Measurements from ENCODE around the gene BAHCC1. TPM values are rescaled to one million over a fixed set of nuclear protein-coding genes. Genes with fewer than 3 reads are reported as not detected.

BAHCC1 gene
- total and polyA plus RNA-seq, 10 of the 15 experiments (the other 5 are each of a cell fraction or from before 2014, with no cell fraction given), result 0.03 to 0.14 (median 0.11) TPM; not detected in 6

DNA sequence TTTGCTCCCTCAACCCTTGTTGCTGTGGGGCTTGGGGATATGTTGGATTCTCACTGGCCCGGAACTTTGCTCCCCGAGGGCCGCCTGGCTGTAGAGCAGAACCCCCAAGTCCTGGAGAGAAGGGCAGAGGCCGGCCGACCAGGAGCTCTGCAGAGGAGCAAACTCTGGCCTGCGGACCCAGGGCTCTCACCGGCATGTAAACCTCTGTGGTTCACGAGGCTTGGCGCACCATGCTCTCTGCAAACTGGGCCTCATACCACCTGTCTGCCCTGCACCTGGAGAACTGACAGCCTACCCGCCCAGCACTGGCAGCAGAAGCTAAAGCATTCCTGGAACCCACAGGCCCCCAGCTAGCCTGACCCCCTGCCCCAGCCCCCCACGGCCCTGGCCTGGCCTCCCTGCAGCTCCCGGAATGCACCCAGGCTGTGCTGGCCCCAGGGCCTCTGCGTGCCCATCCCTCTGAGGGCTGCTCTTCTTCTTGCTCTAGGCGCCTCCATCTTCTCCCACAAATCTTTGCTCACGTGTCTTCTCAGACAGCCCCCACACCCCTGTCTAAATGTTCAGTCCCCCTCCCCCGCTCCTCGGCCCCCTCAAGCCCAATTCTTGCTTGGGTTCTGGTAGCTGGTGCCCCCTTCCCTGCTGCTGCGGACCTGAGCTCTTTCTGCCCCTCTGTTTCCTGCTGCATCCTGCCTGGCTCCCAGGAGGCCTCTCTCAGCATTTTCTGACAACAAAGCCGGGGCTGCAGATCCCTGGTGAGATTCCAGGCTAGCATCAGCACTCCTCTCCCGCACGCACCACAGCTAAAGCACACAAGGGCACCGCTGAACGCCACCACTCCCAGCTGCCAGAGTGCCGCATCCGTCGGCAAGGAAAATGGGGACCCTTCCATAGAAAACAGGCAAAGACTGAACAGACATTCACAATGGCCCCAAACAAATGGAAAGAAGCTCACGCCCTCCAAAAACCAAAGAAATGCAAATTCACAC, 94.0 kb downstream of the BAHCC1 start:
- ATAC-seq (no peak), DNase-seq (ENCODE audit: low read depth, low spot score) (no peak), FAIRE-seq (no peak)
- ChIA-PET SMC1A (ENCODE audit: uncharacterized antibody, unreplicated experiment) (no interaction called here), POLR2A (no interaction called here), CTCF (interaction anchor here (1.1 kb wide), 1 partner anchor 197 kb away, joined by 3 read pairs; no protein-coding TSS in a partner anchor), RAD21 (ENCODE audit: unreplicated experiment) (interaction anchor here (1.2 kb wide), 1 partner anchor 197 kb away, joined by 5 read pairs; no protein-coding TSS in a partner anchor)
- Histone ChIP-seq H2AFZ (ENCODE audit: control insufficient read depth, low read depth, low read length) (no peak overlapping the region), H3K9ac (ENCODE audit: control insufficient read depth, insufficient read depth, low read length) (no peak overlapping the region), H3K4me1 (ENCODE audit: control insufficient read depth, insufficient read depth, low read length) (peaks cover 4% of the 10 kb centered on the region; the same call in 1 of the 2 replicates), H3K27me3 (replicated peaks in 1 of 2; ENCODE audit: control insufficient read depth in 2 of 2, insufficient read depth in 2 of 2, low read length in 1 of 2) (peaks cover 5 to 7% of the 10 kb centered on the region in 2 experiments), H3K9me3 (replicated peaks; ENCODE audit: control insufficient read depth, insufficient read depth, low read length) (no peaks in the 10 kb centered on the region), H4K20me1 (ENCODE audit: control insufficient read depth, insufficient read depth) (no peaks in the 10 kb centered on the region), H3K27ac (ENCODE audit: control insufficient read depth, insufficient read depth) (no peak overlapping the region), H3K36me3 (ENCODE audit: control insufficient read depth in 2 of 2, insufficient read depth in 2 of 2, low read length in 1 of 2) (no peaks in the 10 kb centered on the region), H3K4me2 (ENCODE audit: control insufficient read depth, insufficient read depth) (no peak overlapping the region), H3K79me2 (ENCODE audit: control insufficient read depth, insufficient read depth, low read length) (no peaks in the 10 kb centered on the region), H3K4me3 (no peak overlapping the region)
- intact Hi-C loops (cut with micrococcal nuclease; ENCODE audit: unreplicated experiment), result no loop called here
- 40% methylated on average over 25 of the region's 27 CpGs for WGBS (ENCODE audit: insufficient coverage, insufficient replicate concordance, low lambda C conversion rate, missing lambda C conversion rate)
- BruUV-seq (replicated peaks), result no TSS peak
- in situ Hi-C loops (cut with MboI), result loop anchor here (25.0 kb wide), 1 partner anchor 352 kb away; no protein-coding TSS in a partner anchor
- TF ChIP-seq ZZZ3 (IDR thresholded peaks at IDR 0.05; ENCODE audit: control insufficient read depth, insufficient read length, low read depth) (no peak), KLF5 (IDR thresholded peaks at IDR 0.05; ENCODE audit: partially characterized antibody) (no peak), SMAD5 (IDR thresholded peaks at IDR 0.05; ENCODE audit: low read depth) (no peak), NFYA (IDR thresholded peaks at IDR 0.05; ENCODE audit: borderline replicate concordance, low read depth, low read length) (no peak), NR2C2 (IDR thresholded peaks at IDR 0.05; ENCODE audit: borderline replicate concordance, control insufficient read depth, insufficient read length, low read depth) (no peak), CHD2 (IDR thresholded peaks at IDR 0.05; ENCODE audit: borderline replicate concordance, low read depth, low read length) (no peak), ZSCAN29 (IDR thresholded peaks at IDR 0.05) (no peak), POLR2AphosphoS5 (IDR thresholded peaks at IDR 0.05; ENCODE audit: low read length) (no peak)
- TF ChIP-seq, protein P1, sequence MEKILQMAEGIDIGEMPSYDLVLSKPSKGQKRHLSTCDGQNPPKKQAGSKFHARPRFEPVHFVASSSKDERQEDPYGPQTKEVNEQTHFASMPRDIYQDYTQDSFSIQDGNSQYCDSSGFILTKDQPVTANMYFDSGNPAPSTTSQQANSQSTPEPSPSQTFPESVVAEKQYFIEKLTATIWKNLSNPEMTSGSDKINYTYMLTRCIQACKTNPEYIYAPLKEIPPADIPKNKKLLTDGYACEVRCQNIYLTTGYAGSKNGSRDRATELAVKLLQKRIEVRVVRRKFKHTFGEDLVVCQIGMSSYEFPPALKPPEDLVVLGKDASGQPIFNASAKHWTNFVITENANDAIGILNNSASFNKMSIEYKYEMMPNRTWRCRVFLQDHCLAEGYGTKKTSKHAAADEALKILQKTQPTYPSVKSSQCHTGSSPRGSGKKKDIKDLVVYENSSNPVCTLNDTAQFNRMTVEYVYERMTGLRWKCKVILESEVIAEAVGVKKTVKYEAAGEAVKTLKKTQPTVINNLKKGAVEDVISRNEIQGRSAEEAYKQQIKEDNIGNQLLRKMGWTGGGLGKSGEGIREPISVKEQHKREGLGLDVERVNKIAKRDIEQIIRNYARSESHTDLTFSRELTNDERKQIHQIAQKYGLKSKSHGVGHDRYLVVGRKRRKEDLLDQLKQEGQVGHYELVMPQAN (conservative IDR thresholded peaks at IDR 0.05), result no peak
- TF ChIP-seq, protein P2, sequence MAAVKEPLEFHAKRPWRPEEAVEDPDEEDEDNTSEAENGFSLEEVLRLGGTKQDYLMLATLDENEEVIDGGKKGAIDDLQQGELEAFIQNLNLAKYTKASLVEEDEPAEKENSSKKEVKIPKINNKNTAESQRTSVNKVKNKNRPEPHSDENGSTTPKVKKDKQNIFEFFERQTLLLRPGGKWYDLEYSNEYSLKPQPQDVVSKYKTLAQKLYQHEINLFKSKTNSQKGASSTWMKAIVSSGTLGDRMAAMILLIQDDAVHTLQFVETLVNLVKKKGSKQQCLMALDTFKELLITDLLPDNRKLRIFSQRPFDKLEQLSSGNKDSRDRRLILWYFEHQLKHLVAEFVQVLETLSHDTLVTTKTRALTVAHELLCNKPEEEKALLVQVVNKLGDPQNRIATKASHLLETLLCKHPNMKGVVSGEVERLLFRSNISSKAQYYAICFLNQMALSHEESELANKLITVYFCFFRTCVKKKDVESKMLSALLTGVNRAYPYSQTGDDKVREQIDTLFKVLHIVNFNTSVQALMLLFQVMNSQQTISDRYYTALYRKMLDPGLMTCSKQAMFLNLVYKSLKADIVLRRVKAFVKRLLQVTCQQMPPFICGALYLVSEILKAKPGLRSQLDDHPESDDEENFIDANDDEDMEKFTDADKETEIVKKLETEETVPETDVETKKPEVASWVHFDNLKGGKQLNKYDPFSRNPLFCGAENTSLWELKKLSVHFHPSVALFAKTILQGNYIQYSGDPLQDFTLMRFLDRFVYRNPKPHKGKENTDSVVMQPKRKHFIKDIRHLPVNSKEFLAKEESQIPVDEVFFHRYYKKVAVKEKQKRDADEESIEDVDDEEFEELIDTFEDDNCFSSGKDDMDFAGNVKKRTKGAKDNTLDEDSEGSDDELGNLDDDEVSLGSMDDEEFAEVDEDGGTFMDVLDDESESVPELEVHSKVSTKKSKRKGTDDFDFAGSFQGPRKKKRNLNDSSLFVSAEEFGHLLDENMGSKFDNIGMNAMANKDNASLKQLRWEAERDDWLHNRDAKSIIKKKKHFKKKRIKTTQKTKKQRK (IDR thresholded peaks at IDR 0.05; ENCODE audit: low read depth, low read length), result no peak
- TF ChIP-seq, protein P3, sequence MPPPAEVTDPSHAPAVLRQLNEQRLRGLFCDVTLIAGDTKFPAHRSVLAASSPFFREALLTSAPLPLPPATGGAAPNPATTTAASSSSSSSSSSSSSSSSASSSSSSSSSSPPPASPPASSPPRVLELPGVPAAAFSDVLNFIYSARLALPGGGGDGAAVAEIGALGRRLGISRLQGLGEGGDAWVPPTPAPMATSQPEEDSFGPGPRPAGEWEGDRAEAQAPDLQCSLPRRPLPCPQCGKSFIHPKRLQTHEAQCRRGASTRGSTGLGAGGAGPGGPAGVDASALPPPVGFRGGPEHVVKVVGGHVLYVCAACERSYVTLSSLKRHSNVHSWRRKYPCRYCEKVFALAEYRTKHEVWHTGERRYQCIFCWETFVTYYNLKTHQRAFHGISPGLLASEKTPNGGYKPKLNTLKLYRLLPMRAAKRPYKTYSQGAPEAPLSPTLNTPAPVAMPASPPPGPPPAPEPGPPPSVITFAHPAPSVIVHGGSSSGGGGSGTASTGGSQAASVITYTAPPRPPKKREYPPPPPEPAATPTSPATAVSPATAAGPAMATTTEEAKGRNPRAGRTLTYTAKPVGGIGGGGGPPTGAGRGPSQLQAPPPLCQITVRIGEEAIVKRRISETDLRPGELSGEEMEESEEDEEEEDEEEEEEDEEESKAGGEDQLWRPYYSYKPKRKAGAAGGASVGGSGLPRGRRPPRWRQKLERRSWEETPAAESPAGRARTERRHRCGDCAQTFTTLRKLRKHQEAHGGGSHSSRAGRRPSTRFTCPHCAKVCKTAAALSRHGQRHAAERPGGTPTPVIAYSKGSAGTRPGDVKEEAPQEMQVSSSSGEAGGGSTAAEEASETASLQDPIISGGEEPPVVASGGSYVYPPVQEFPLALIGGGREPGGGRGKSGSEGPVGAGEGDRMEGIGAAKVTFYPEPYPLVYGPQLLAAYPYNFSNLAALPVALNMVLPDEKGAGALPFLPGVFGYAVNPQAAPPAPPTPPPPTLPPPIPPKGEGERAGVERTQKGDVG (CRISPR knock-in tag; IDR thresholded peaks at IDR 0.05), result no peak
- TF ChIP-seq, protein P4, sequence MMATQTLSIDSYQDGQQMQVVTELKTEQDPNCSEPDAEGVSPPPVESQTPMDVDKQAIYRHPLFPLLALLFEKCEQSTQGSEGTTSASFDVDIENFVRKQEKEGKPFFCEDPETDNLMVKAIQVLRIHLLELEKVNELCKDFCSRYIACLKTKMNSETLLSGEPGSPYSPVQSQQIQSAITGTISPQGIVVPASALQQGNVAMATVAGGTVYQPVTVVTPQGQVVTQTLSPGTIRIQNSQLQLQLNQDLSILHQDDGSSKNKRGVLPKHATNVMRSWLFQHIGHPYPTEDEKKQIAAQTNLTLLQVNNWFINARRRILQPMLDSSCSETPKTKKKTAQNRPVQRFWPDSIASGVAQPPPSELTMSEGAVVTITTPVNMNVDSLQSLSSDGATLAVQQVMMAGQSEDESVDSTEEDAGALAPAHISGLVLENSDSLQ (IDR thresholded peaks at IDR 0.05), result no peak
